Nephron progenitor cell (in vitro differentiated cells): ENCODE measurements around the gene ZFPM1.
A peak's percentile ranks its signal among the peaks of the same experiment; 100 is the strongest.

Experiments
- DNase-seq: peaks from one replicate; pipeline ENCODE4 v3.0.0; 2021
- H3K27ac Mint-ChIP-seq: 2 replicates; pipeline ENCODE4 v1.8.0; 2021; ENCODE audit warnings: mild to moderate bottlenecking, moderate library complexity, mixed read lengths
- H3K27me3 Mint-ChIP-seq: 2 replicates; pipeline ENCODE4 v1.8.0; 2021; ENCODE audit warnings: mild to moderate bottlenecking, low read depth, mixed read lengths; ENCODE audit not compliant: poor library complexity
- H3K36me3 Mint-ChIP-seq: 2 replicates; pipeline ENCODE4 v1.8.0; 2021; ENCODE audit warnings: low read depth, mixed read lengths
- H3K4me1 Mint-ChIP-seq: 2 replicates; pipeline ENCODE4 v1.8.0; 2021; ENCODE audit warnings: mixed read lengths
- H3K4me3 Mint-ChIP-seq: 2 replicates; pipeline ENCODE4 v1.8.0; 2021; ENCODE audit warnings: mild to moderate bottlenecking, moderate library complexity, mixed read lengths
- H3K9me3 Mint-ChIP-seq: 2 replicates; pipeline ENCODE4 v1.8.0; 2021; ENCODE audit warnings: mild to moderate bottlenecking, moderate library complexity, mixed read lengths
- CTCF ChIP-seq: fragments of 200-600 bp; sonication (generic); IDR thresholded peaks from 2 replicates; pipeline ENCODE4 v1.5.0; 2021; ENCODE audit warnings: antibody characterized with exemption

ZFPM1 gene

GRCh38 chr16:88519240-88519639, 66.2 kb downstream of the ZFPM1 start:
- H3K4me1 Mint-ChIP-seq = peaks cover 5% of the 10 kb centered on the region
- DNase-seq = no peak
- no peak overlapping the region for H3K27ac Mint-ChIP-seq
- TF ChIP-seq CTCF = no peak
- no peaks in the 10 kb centered on the region for H3K36me3 Mint-ChIP-seq
- no peak overlapping the region for H3K4me3 Mint-ChIP-seq
- H3K27me3 Mint-ChIP-seq = peaks cover 7% of the 10 kb centered on the region
- peaks cover 8% of the 10 kb centered on the region for H3K9me3 Mint-ChIP-seq

- Mint-ChIP-seq H3K36me3 (no peaks in the 10 kb centered on the region), H3K27me3 (peaks cover 7% of the 10 kb centered on the region), H3K4me1 (peaks cover 5% of the 10 kb centered on the region), H3K4me3 (no peak overlapping the region), H3K9me3 (peaks cover 8% of the 10 kb centered on the region), H3K27ac (no peak overlapping the region)
- TF ChIP-seq CTCF = no peak
- DNase-seq = no peak
These were observed 67.0 kb downstream of the ZFPM1 start for GRCh38 chr16:88519938-88520653.

- Mint-ChIP-seq H3K9me3 (peaks cover 8% of the 10 kb centered on the region), H3K27me3 (peaks cover 7% of the 10 kb centered on the region), H3K36me3 (no peaks in the 10 kb centered on the region), H3K4me3 (no peak overlapping the region), H3K27ac (no peak overlapping the region), H3K4me1 (peaks cover under 1% of the 10 kb centered on the region)
- no peak for DNase-seq
- no peak for TF ChIP-seq CTCF
These were observed 68.6 kb downstream of the ZFPM1 start for GRCh38 chr16:88521674-88522073.

GRCh38 chr16:88522276-88522949, 69.3 kb downstream of the ZFPM1 start:
- Mint-ChIP-seq H3K4me3 (no peak overlapping the region), H3K27ac (peak overlapping the region; percentile 57)
- no peak for TF ChIP-seq CTCF

GRCh38 chr16:88523309-88524161, 70.5 kb downstream of the ZFPM1 start:
- no peak for DNase-seq
- Mint-ChIP-seq H3K9me3 (peaks cover 3% of the 10 kb centered on the region), H3K4me3 (no peak overlapping the region), H3K4me1 (peaks cover under 1% of the 10 kb centered on the region), H3K27me3 (peaks cover 4% of the 10 kb centered on the region), H3K27ac (no peak overlapping the region), H3K36me3 (no peaks in the 10 kb centered on the region)
- TF ChIP-seq CTCF = no peak

More at GRCh38 chr16:88522276-88522949, 69.3 kb downstream of the ZFPM1 start:
- DNase-seq = no peak
- Mint-ChIP-seq H3K36me3 (no peaks in the 10 kb centered on the region), H3K4me1 (no peaks in the 10 kb centered on the region), H3K9me3 (peaks cover 8% of the 10 kb centered on the region), H3K27me3 (peaks cover 7% of the 10 kb centered on the region)
